HepG2 (cell line): ENCODE results near the gene MYO6. TPM values are rescaled to one million over a fixed set of nuclear protein-coding genes. Genes with fewer than 3 reads are reported as not detected.

Experiments used
- ATAC-seq: fragments of 200-7000 bp; cut with Tn5 transposase; 3 replicates; pipeline ENCODE4 v1.9.1; 2020; ENCODE audit warnings: mild to moderate bottlenecking, moderate library complexity
- BruUV-seq: library from RNA; stranded (reverse); fragments of 400-500 nt; replicated peaks from 2 replicates; lab custom pipeline; 2021; lab: Mats Ljungman, UMichigan
- CTCF ChIA-PET: fragments of 300-600 bp; formaldehyde crosslinking; extraction: SDS; loops from one replicate; lab custom pipeline; 2021; ENCODE audit warnings: low total read pairs, inconsistent platforms, low intra/inter-chr PET ratio; lab: Yijun Ruan, JAX
- POLR2A ChIA-PET: fragments of 350-600 bp; sonication (Branson Sonifier 250); formaldehyde crosslinking; loops from one replicate; lab custom pipeline; 2020; ENCODE audit warnings: antibody characterized with exemption, inconsistent platforms; lab: Yijun Ruan, JAX
- DNase-seq: peaks from one replicate; pipeline ENCODE4 v3.0.0-alpha.2; 2015; ENCODE audit warnings: low spot score
- FAIRE-seq: peaks from 3 replicates; lab custom pipeline; 2011; peaks lifted over from hg19 to GRCh38; lab: Jason Lieb, UNC
- H2AFZ ChIP-seq: one replicate; pipeline ENCODE4 v1.6.1; 2011; ENCODE audit warnings: low read length, inconsistent platforms
- H3K27ac ChIP-seq: fragments of 300-600 bp; 3 replicates; pipeline ENCODE4 v1.8.0; 2011; ENCODE audit warnings: mixed run types, mild to moderate bottlenecking, mixed read lengths, low read length, inconsistent platforms; ENCODE audit not compliant: insufficient read depth; ENCODE audit errors: extremely low read length
- H3K27me3 ChIP-seq, 2 experiments: fragments of 200-600 bp in 1 of 2; 2 replicates in 1 of 2; 3 replicates in 1 of 2; pipeline versions ENCODE4 v1.6.0 to v1.8.0; 2011; ENCODE audit warnings: low read length in 2 of 2, mild to moderate bottlenecking in 2 of 2, moderate library complexity in 2 of 2, inconsistent platforms in 1 of 2; ENCODE audit not compliant: insufficient read depth in 2 of 2, control insufficient read depth in 1 of 2
- H3K36me3 ChIP-seq, 2 experiments: fragments of 200-600 bp in 1 of 2; replicated peaks in 1 of 2; 2 replicates in 1 of 2; 3 replicates in 1 of 2; pipeline versions ENCODE4 v1.5.1 to v1.8.0; 2011; ENCODE audit warnings: low read length in 2 of 2, inconsistent platforms in 1 of 2; ENCODE audit not compliant: insufficient read depth in 2 of 2, control insufficient read depth in 1 of 2
- H3K4me1 ChIP-seq: 2 replicates; pipeline ENCODE4 v1.5.1; 2012; ENCODE audit warnings: low read length, inconsistent platforms; ENCODE audit not compliant: insufficient read depth
- H3K4me2 ChIP-seq: 2 replicates; pipeline ENCODE4 v1.6.0; 2011; ENCODE audit warnings: low read depth, low read length, inconsistent platforms
- H3K4me3 ChIP-seq, 3 experiments: fragments of 200-600 bp in 1 of 3; sonication (generic), shearing (Covaris generic) in 1 of 3; replicated peaks in 1 of 3; 2 replicates each; pipeline ENCODE4 v1.5.1; 2011 to 2016; ENCODE audit warnings: low read length in 3 of 3, inconsistent platforms in 2 of 3, low read depth in 2 of 3, mild to moderate bottlenecking in 2 of 3, control low read depth in 1 of 3, mixed read lengths in 1 of 3; ENCODE audit not compliant: insufficient read depth in 1 of 3
- H3K79me2 ChIP-seq: one replicate; pipeline ENCODE4 v1.6.1; 2011; ENCODE audit warnings: low read length, inconsistent platforms; ENCODE audit not compliant: insufficient read depth
- H3K9ac ChIP-seq: 2 replicates; pipeline ENCODE4 v1.6.0; 2011; ENCODE audit warnings: mild to moderate bottlenecking, low read depth, low read length, inconsistent platforms; ENCODE audit not compliant: insufficient read depth
- H3K9me3 ChIP-seq: 2 replicates; pipeline ENCODE4 v1.5.1; 2012; ENCODE audit warnings: mild to moderate bottlenecking, low read length
- H4K20me1 ChIP-seq: 2 replicates; pipeline ENCODE4 v1.6.0; 2011; ENCODE audit warnings: inconsistent platforms, mild to moderate bottlenecking, low read length, moderate library complexity; ENCODE audit not compliant: insufficient read depth
- ATF5 ChIP-seq: sonication (generic); formaldehyde crosslinking; IDR thresholded peaks from 2 replicates; pipeline ENCODE4 v1.4.0; 2020; ENCODE audit warnings: mild to moderate bottlenecking, low read depth, missing genetic modification reagents
- FOXA1 ChIP-seq, 2 experiments: fragments of 450-650 bp in 1 of 2; sonication (generic) in 1 of 2; formaldehyde crosslinking in 1 of 2; IDR thresholded peaks; 2 replicates each; pipeline versions ENCODE4 v1.4.0 to v1.6.1; 2016 to 2020; ENCODE audit warnings: missing genetic modification reagents in 1 of 2
- FOXO1 ChIP-seq: sonication (generic); formaldehyde crosslinking; IDR thresholded peaks from 2 replicates; pipeline ENCODE4 v1.4.0; 2020; ENCODE audit warnings: missing genetic modification reagents
- HNF1A ChIP-seq, 2 experiments: sonication (generic) in 1 of 2; formaldehyde crosslinking in 1 of 2; IDR thresholded peaks; 2 replicates each; pipeline versions ENCODE4 v1.4.0 to v1.6.1; 2016 to 2020; ENCODE audit warnings: borderline replicate concordance in 1 of 2, low read depth in 1 of 2, mild to moderate bottlenecking in 1 of 2, missing genetic modification reagents in 1 of 2
- JUN ChIP-seq: sonication (generic); formaldehyde crosslinking; IDR thresholded peaks from 2 replicates; pipeline ENCODE4 v1.4.0; 2020; ENCODE audit warnings: mild to moderate bottlenecking, missing genetic modification reagents
- MED8 ChIP-seq: sonication (generic); formaldehyde crosslinking; IDR thresholded peaks from 2 replicates; pipeline ENCODE4 v1.8.1; 2023; ENCODE audit warnings: mild to moderate bottlenecking, missing genetic modification reagents; ENCODE audit not compliant: insufficient replicate concordance
- PHB2 ChIP-seq: fragments of 450-650 bp; IDR thresholded peaks from 2 replicates; pipeline ENCODE4 v1.6.1; 2018; ENCODE audit not compliant: partially characterized antibody
- PRDM4 ChIP-seq: sonication (generic); formaldehyde crosslinking; IDR thresholded peaks from 2 replicates; pipeline ENCODE4 v1.9.0; 2021; ENCODE audit warnings: missing genetic modification reagents, borderline replicate concordance
- SMARCE1 ChIP-seq: fragments of 450-650 bp; IDR thresholded peaks from 2 replicates; pipeline ENCODE4 v1.6.1; 2017; ENCODE audit warnings: borderline replicate concordance
- SNAI1 ChIP-seq: sonication (generic); formaldehyde crosslinking; IDR thresholded peaks from 2 replicates; pipeline ENCODE4 v1.5.0; 2020; ENCODE audit warnings: mild to moderate bottlenecking, missing genetic modification reagents, borderline replicate concordance
- TBX3 ChIP-seq: fragments of 450-650 bp; IDR thresholded peaks from 2 replicates; pipeline ENCODE4 v1.6.1; 2017; ENCODE audit warnings: antibody characterized with exemption, mild to moderate bottlenecking, inconsistent platforms, borderline replicate concordance
- ZFP82 ChIP-seq: sonication (generic); formaldehyde crosslinking; IDR thresholded peaks from 2 replicates; pipeline ENCODE4 v1.5.1; 2020; ENCODE audit warnings: mild to moderate bottlenecking, missing genetic modification reagents, borderline replicate concordance
- ZNF446 ChIP-seq: sonication (generic); formaldehyde crosslinking; IDR thresholded peaks from 2 replicates; pipeline ENCODE4 v1.5.0; 2020; ENCODE audit warnings: mild to moderate bottlenecking, missing genetic modification reagents
- ZNF468 ChIP-seq: sonication (generic); formaldehyde crosslinking; IDR thresholded peaks from 2 replicates; pipeline ENCODE4 v1.8.0; 2022; ENCODE audit warnings: mild to moderate bottlenecking, moderate library complexity, missing genetic modification reagents
- ZNF724P ChIP-seq: sonication (generic); formaldehyde crosslinking; IDR thresholded peaks from 2 replicates; pipeline ENCODE4 v1.8.0; 2022; ENCODE audit warnings: missing genetic modification reagents, borderline replicate concordance
- ZNF766 ChIP-seq: sonication (generic); formaldehyde crosslinking; IDR thresholded peaks from 2 replicates; pipeline ENCODE4 v1.5.0; 2020; ENCODE audit warnings: missing genetic modification reagents, borderline replicate concordance
- ZNF775 ChIP-seq: sonication (generic); formaldehyde crosslinking; IDR thresholded peaks from 2 replicates; pipeline ENCODE4 v1.4.0; 2020; ENCODE audit warnings: missing genetic modification reagents, mild to moderate bottlenecking, moderate library complexity, borderline replicate concordance
- WGBS: methylation state at CpG from one replicate; pipeline ENCODE4 v1.1.6; 2017; ENCODE audit warnings: low lambda C conversion rate; 5-methylcytosine and 5-hydroxymethylcytosine counted together
- in situ Hi-C: cut with HindIII; loops from 2 replicates; pipeline ENCODE4 v1.10.0; 2017; ENCODE audit warnings: low pct_unique_long_range_greater_than_20kb; ENCODE audit not compliant: extremely low pct_ligation_motif_present
- intact Hi-C: fragments of 100-400 bp; cut with micrococcal nuclease; formaldehyde crosslinking; loops from one replicate; pipeline ENCODE4 v1.10.0; 2022; ENCODE audit not compliant: unreplicated experiment
- polyA plus RNA-seq, 8 experiments: library from polyadenylated mRNA; depleted of rRNA in 3 of 8; stranded (reverse) in 7 of 8; unstranded in 1 of 8; fragments of >200 nt; fragmentation: Illumina TruSeq in 4 of 8; extraction: Trizol in 4 of 8; gene quantifications; 2 replicates each; pipeline versions ENCODE4 v1.2.1 to v1.2.3, GENCODE V29; 2011 to 2016; ENCODE audit warnings: low read depth in 4 of 8, missing spikeins in 1 of 8, mixed read lengths in 1 of 8; ENCODE audit not compliant: insufficient read depth in 1 of 8
- total RNA-seq, 5 experiments: library from RNA; depleted of rRNA; stranded (reverse); fragments of >200 nt; fragmentation: Illumina TruSeq; extraction: Trizol; gene quantifications; 2 replicates each; pipeline ENCODE4 v1.2.3, GENCODE V29; 2016; ENCODE audit warnings: low read depth in 1 of 5

MYO6 gene
- total and polyA plus RNA-seq, 2 of the 13 experiments (the other 11 are each of a cell fraction or from before 2014, with no cell fraction given), result 5.4 to 7.5 TPM

- in situ Hi-C loops, result no loop called here
- Histone ChIP-seq H4K20me1 (no peaks in the 10 kb centered on the region), H3K4me1 (peaks cover 6% of the 10 kb centered on the region; the same call in 1 of the 2 replicates), H2AFZ (no peak overlapping the region), H3K4me3 (no peak overlapping the region), H3K27me3 (no peaks in the 10 kb centered on the region), H3K9ac (no peak overlapping the region), H3K9me3 (no peaks in the 10 kb centered on the region), H3K4me2 (no peak overlapping the region), H3K36me3 (no peaks in the 10 kb centered on the region), H3K79me2 (no peaks in the 10 kb centered on the region), H3K27ac (no peak overlapping the region)
- ChIA-PET CTCF (no interaction called here), POLR2A (no interaction called here)
- no peak for FAIRE-seq
- intact Hi-C loops, result no loop called here
- no peak for DNase-seq
- no peak for ATAC-seq
- 74% methylated on average over 2 of the region's 2 CpGs for WGBS
- BruUV-seq, result no TSS peak
- TF ChIP-seq ZNF468 (no peak), FOXO1 (CRISPR knock-in tag) (no peak), ZNF775 (CRISPR knock-in tag) (no peak), JUN (CRISPR knock-in tag) (no peak), ATF5 (CRISPR knock-in tag) (no peak), ZNF766 (CRISPR knock-in tag) (no peak), PHB2 (no peak), PRDM4 (no peak), SMARCE1 (no peak), SNAI1 (CRISPR knock-in tag) (no peak), ZNF446 (CRISPR knock-in tag) (no peak), ZFP82 (CRISPR knock-in tag) (no peak), MED8 (no peak), TBX3 (no peak), ZNF724P (CRISPR knock-in tag) (no peak), FOXA1 (IDR thresholded peaks at IDR 0.05) (no peak), FOXA1 (CRISPR knock-in tag; IDR thresholded peaks at IDR 0.05) (no peak), HNF1A (IDR thresholded peaks at IDR 0.05; ENCODE audit: low read depth) (no peak), HNF1A (CRISPR knock-in tag; IDR thresholded peaks at IDR 0.05; ENCODE audit: borderline replicate concordance) (no peak)
Measured at GRCh38 chr6:75723382-75723781, 25.7 kb upstream of the MYO6 start.
